HEK293 (cell line): Measurements from ENCODE around the gene SH3PXD2B.

Source experiments
- CTCF ChIA-PET: fragments of 350-600 bp; formaldehyde crosslinking; extraction: SDS; loops from one replicate; lab custom pipeline; 2021; ENCODE audit warnings: antibody characterized with exemption; lab: Yijun Ruan, JAX
- POLR2A ChIA-PET: fragments of 300-600 bp; formaldehyde crosslinking; extraction: SDS; loops from one replicate; lab custom pipeline; 2020; ENCODE audit warnings: antibody characterized with exemption, inconsistent platforms; lab: Yijun Ruan, JAX
- H3K27ac ChIP-seq: fragments of 200-500 bp; sonication (Bioruptor generic); 2 replicates; pipeline ENCODE4 v1.5.1; 2014; ENCODE audit warnings: low read depth, low read length, control low read depth, inconsistent platforms; ENCODE audit errors: extremely low read depth
- H3K36me3 ChIP-seq, 2 experiments: fragments of 200-500 bp in 1 of 2; sonication (Bioruptor generic) in 1 of 2; 1 replicate in 1 of 2; 2 replicates in 1 of 2; pipeline ENCODE4 v1.5.1; 2014 to 2017; ENCODE audit warnings: inconsistent platforms in 2 of 2, low read length in 2 of 2; ENCODE audit not compliant: control insufficient read depth in 2 of 2, insufficient read depth in 1 of 2
- H3K4me1 ChIP-seq: fragments of 200-500 bp; sonication (Bioruptor generic); 2 replicates; pipeline ENCODE4 v1.5.1; 2014; ENCODE audit warnings: mild to moderate bottlenecking, low read length, inconsistent platforms; ENCODE audit not compliant: control insufficient read depth, insufficient read depth
- H3K4me3 ChIP-seq: 2 replicates; pipeline ENCODE4 v1.5.1; 2011; ENCODE audit warnings: low read depth, mild to moderate bottlenecking, control low read depth, low read length, moderate library complexity
- H3K9me3 ChIP-seq: fragments of 200-500 bp; sonication (Bioruptor generic); 2 replicates; pipeline ENCODE4 v1.5.1; 2014; ENCODE audit warnings: low read depth, low read length, inconsistent platforms; ENCODE audit not compliant: control insufficient read depth, insufficient read depth
- GLI4 ChIP-seq: fragments of 450-650 bp; formaldehyde crosslinking; IDR thresholded peaks from 2 replicates; pipeline ENCODE4 v1.5.1; 2016; ENCODE audit warnings: missing biosample characterization, missing genetic modification characterization
- HOXA7 ChIP-seq: sonication (generic); formaldehyde crosslinking; IDR thresholded peaks from 2 replicates; pipeline ENCODE4 v1.8.1; 2022; ENCODE audit warnings: missing genetic modification reagents, borderline replicate concordance
- PRDM1 ChIP-seq: fragments of 450-650 bp; formaldehyde crosslinking; IDR thresholded peaks from 2 replicates; pipeline ENCODE4; 2016; ENCODE audit warnings: missing biosample characterization, missing genetic modification characterization
- ZIC2 ChIP-seq: fragments of 450-650 bp; formaldehyde crosslinking; IDR thresholded peaks from 2 replicates; pipeline ENCODE4 v1.5.1; 2016; ENCODE audit warnings: missing biosample characterization, missing genetic modification characterization
- ZNF140 ChIP-seq: fragments of 450-650 bp; formaldehyde crosslinking; IDR thresholded peaks from 2 replicates; pipeline ENCODE4 v1.5.1; 2016; ENCODE audit warnings: missing biosample characterization, missing genetic modification characterization
- ZNF155 ChIP-seq: fragments of 450-650 bp; formaldehyde crosslinking; IDR thresholded peaks from 2 replicates; pipeline ENCODE4 v1.5.1; 2016; ENCODE audit warnings: missing biosample characterization, missing genetic modification characterization
- ZNF221 ChIP-seq: fragments of 450-650 bp; formaldehyde crosslinking; IDR thresholded peaks from 2 replicates; pipeline ENCODE4 v1.5.1; 2017; ENCODE audit warnings: missing biosample characterization, missing genetic modification characterization, borderline replicate concordance
- ZNF23 ChIP-seq: fragments of 450-650 bp; formaldehyde crosslinking; IDR thresholded peaks from 2 replicates; pipeline ENCODE4 v1.5.1; 2016; ENCODE audit warnings: missing biosample characterization, missing genetic modification characterization, borderline replicate concordance
- ZNF354C ChIP-seq: fragments of 450-650 bp; formaldehyde crosslinking; IDR thresholded peaks from 2 replicates; pipeline ENCODE4 v1.5.1; 2016; ENCODE audit warnings: missing biosample characterization, missing genetic modification characterization, low read depth, borderline replicate concordance
- ZNF48 ChIP-seq: fragments of 450-650 bp; formaldehyde crosslinking; IDR thresholded peaks from 2 replicates; pipeline ENCODE4 v1.5.1; 2016; ENCODE audit warnings: missing biosample characterization, missing genetic modification characterization
- ZNF510 ChIP-seq: fragments of 450-650 bp; formaldehyde crosslinking; IDR thresholded peaks from 2 replicates; pipeline ENCODE4 v1.5.1; 2018; ENCODE audit warnings: mild to moderate bottlenecking, missing genetic modification characterization, missing biosample characterization; ENCODE audit not compliant: insufficient replicate concordance
- ZNF558 ChIP-seq: fragments of 450-650 bp; formaldehyde crosslinking; IDR thresholded peaks from 2 replicates; pipeline ENCODE4 v1.5.1; 2016; ENCODE audit warnings: missing biosample characterization, missing genetic modification characterization
- ZNF561 ChIP-seq: fragments of 450-650 bp; IDR thresholded peaks from 2 replicates; pipeline ENCODE4 v1.5.1; 2018; ENCODE audit warnings: missing biosample characterization, missing genetic modification characterization, borderline replicate concordance
- ZNF623 ChIP-seq: fragments of 450-650 bp; formaldehyde crosslinking; IDR thresholded peaks from 2 replicates; pipeline ENCODE4 v1.5.1; 2016; ENCODE audit warnings: missing biosample characterization, missing genetic modification characterization
- TF ChIP-seq, protein P1 (sequence below): fragments of 450-650 bp; formaldehyde crosslinking; IDR thresholded peaks from 2 replicates; pipeline ENCODE4 v1.5.1; 2017; ENCODE audit warnings: missing biosample characterization, missing genetic modification characterization
- TF ChIP-seq, protein P2 (sequence below): fragments of 450-650 bp; formaldehyde crosslinking; IDR thresholded peaks from 2 replicates; pipeline ENCODE4 v1.5.1; 2016; ENCODE audit warnings: missing biosample characterization, missing genetic modification characterization
- TF ChIP-seq, protein P3 (sequence below): fragments of 450-650 bp; formaldehyde crosslinking; IDR thresholded peaks from 2 replicates; pipeline ENCODE4 v1.5.1; 2016; ENCODE audit warnings: missing biosample characterization, missing genetic modification characterization, low read depth
- TF ChIP-seq, protein P4 (sequence below): fragments of 450-650 bp; formaldehyde crosslinking; IDR thresholded peaks from 2 replicates; pipeline ENCODE4 v1.5.1; 2016; ENCODE audit warnings: missing biosample characterization, missing genetic modification characterization

The SH3PXD2B gene

DNA sequence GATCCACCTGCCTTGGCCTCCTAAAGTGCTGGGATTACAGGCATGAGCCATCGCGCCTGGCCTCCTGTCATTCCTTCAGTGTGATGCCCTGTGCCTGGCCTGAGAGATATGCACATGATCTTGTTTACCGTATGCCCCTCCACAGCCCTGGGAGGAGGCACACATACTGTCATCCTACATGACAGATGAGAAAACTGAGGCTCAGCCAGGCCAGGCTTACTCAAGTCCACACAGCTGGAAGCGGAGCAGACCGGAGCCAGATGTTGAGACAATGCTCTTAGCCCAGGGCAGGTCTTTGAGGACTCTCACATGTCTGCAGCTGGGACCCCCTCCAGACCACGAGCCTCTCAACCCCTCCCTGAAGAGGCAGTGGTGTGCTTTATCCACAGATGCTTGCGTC, 38.7 kb upstream of the SH3PXD2B start:
- CTCF ChIA-PET = no interaction called here
- POLR2A ChIA-PET = interaction anchor here (0.6 kb wide), 1 partner anchor 65 kb away, joined by 4 read pairs; no protein-coding TSS in a partner anchor
- H3K4me1 ChIP-seq = no peaks in the 10 kb centered on the region
- TF ChIP-seq ZNF23 (tag by site-specific recombination) = no peak
- no peak for TF ChIP-seq ZNF155
- no peak for TF ChIP-seq ZNF354C (tag by site-specific recombination)
- TF ChIP-seq HOXA7 (CRISPR knock-in tag) = no peak
- TF ChIP-seq PRDM1 = no peak
- TF ChIP-seq GLI4 (tag by site-specific recombination) = no peak
- no peak for TF ChIP-seq ZNF221 (tag by site-specific recombination)
- TF ChIP-seq ZNF48 (tag by site-specific recombination) = no peak
- TF ChIP-seq, protein P1, sequence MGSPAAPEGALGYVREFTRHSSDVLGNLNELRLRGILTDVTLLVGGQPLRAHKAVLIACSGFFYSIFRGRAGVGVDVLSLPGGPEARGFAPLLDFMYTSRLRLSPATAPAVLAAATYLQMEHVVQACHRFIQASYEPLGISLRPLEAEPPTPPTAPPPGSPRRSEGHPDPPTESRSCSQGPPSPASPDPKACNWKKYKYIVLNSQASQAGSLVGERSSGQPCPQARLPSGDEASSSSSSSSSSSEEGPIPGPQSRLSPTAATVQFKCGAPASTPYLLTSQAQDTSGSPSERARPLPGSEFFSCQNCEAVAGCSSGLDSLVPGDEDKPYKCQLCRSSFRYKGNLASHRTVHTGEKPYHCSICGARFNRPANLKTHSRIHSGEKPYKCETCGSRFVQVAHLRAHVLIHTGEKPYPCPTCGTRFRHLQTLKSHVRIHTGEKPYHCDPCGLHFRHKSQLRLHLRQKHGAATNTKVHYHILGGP (tag by site-specific recombination) = no peak
- TF ChIP-seq, protein P2, sequence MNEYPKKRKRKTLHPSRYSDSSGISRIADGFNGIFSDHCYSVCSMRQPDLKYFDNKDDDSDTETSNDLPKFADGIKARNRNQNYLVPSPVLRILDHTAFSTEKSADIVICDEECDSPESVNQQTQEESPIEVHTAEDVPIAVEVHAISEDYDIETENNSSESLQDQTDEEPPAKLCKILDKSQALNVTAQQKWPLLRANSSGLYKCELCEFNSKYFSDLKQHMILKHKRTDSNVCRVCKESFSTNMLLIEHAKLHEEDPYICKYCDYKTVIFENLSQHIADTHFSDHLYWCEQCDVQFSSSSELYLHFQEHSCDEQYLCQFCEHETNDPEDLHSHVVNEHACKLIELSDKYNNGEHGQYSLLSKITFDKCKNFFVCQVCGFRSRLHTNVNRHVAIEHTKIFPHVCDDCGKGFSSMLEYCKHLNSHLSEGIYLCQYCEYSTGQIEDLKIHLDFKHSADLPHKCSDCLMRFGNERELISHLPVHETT (tag by site-specific recombination) = no peak
- TF ChIP-seq, protein P3, sequence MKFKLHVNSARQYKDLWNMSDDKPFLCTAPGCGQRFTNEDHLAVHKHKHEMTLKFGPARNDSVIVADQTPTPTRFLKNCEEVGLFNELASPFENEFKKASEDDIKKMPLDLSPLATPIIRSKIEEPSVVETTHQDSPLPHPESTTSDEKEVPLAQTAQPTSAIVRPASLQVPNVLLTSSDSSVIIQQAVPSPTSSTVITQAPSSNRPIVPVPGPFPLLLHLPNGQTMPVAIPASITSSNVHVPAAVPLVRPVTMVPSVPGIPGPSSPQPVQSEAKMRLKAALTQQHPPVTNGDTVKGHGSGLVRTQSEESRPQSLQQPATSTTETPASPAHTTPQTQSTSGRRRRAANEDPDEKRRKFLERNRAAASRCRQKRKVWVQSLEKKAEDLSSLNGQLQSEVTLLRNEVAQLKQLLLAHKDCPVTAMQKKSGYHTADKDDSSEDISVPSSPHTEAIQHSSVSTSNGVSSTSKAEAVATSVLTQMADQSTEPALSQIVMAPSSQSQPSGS (tag by site-specific recombination) = no peak
- no peak for TF ChIP-seq ZNF561 (tag by site-specific recombination)
- no peak for TF ChIP-seq ZNF510 (tag by site-specific recombination)
- TF ChIP-seq ZIC2 = no peak
- TF ChIP-seq ZNF558 = no peak
- TF ChIP-seq, protein P4, sequence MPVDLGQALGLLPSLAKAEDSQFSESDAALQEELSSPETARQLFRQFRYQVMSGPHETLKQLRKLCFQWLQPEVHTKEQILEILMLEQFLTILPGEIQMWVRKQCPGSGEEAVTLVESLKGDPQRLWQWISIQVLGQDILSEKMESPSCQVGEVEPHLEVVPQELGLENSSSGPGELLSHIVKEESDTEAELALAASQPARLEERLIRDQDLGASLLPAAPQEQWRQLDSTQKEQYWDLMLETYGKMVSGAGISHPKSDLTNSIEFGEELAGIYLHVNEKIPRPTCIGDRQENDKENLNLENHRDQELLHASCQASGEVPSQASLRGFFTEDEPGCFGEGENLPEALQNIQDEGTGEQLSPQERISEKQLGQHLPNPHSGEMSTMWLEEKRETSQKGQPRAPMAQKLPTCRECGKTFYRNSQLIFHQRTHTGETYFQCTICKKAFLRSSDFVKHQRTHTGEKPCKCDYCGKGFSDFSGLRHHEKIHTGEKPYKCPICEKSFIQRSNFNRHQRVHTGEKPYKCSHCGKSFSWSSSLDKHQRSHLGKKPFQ (tag by site-specific recombination) = no peak
- TF ChIP-seq, all 188 proteins: peak for 0
- no peaks in the 10 kb centered on the region for H3K9me3 ChIP-seq
- no peak overlapping the region for H3K27ac ChIP-seq
- H3K4me3 ChIP-seq = no peak overlapping the region
- no peaks in the 10 kb centered on the region for H3K36me3 ChIP-seq

DNA sequence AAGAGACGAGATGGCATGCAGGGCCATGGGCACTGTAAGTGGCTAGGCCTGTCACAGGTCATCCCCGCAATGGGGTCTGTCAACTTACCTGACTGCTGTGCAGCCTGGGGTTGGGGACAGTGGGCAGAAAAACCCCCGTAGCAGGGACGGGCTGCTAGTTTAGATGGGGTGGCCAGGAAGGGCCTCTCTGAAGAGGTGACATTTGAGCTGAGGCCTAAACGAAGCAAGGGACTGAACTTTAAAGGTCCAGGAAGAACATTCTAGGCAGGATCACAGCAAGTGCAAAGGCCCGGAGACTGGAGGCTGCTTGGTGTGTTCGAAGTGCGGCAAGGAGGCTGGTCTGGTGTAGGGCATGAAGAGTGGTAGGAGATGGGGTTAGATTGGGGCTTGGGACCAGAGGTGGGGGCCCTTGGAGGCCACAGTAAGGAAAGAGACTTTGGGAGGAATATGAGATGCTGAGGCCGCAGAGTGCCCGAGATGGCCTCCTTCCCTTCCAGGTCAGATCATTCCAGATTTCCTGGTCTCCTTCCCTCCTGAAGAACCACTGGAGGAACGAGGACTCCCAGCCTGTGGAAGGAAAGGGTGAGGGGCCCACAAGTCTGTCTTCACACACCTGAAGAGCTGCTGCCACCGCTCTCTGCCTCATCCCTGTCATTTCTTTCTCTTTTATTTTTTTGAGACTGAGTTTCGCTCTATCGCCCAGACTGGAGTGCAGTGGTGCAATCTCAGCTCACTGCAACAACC, 37.9 kb upstream of the SH3PXD2B start:
- Histone ChIP-seq H3K9me3 (no peaks in the 10 kb centered on the region), H3K4me3 (no peak overlapping the region), H3K4me1 (no peaks in the 10 kb centered on the region), H3K36me3 (no peaks in the 10 kb centered on the region), H3K27ac (no peak overlapping the region)
- CTCF ChIA-PET = no interaction called here
- TF ChIP-seq ZNF140 (tag by site-specific recombination) (no peak), ZNF623 (peak; percentile 65)
- POLR2A ChIA-PET = no interaction called here
